ENCODE measurements around the gene BACE1. TPM values are rescaled to one million over a fixed set of nuclear protein-coding genes. Genes with fewer than 3 reads are reported as not detected.

BACE1 gene

Small RNA genes within 50 kb of the gene (small RNA-seq; reads per million reads assigned to genes)
- gene RF00564 (ENCODE audit: insufficient read depth) = not detected
